Stimulated activated naive CD4-positive, alpha-beta T cell treated with Interleukin-2 at 50 U/mL for 16 hours (primary cell): ENCODE data around the gene AP2A2.
A peak's percentile ranks its signal among the peaks of the same experiment; 100 is the strongest.

ENCODE experiments used
- DNase-seq: peaks from one replicate; lab custom pipeline; 2025; lab: John Stamatoyannopoulos, UW

The AP2A2 gene

DNA sequence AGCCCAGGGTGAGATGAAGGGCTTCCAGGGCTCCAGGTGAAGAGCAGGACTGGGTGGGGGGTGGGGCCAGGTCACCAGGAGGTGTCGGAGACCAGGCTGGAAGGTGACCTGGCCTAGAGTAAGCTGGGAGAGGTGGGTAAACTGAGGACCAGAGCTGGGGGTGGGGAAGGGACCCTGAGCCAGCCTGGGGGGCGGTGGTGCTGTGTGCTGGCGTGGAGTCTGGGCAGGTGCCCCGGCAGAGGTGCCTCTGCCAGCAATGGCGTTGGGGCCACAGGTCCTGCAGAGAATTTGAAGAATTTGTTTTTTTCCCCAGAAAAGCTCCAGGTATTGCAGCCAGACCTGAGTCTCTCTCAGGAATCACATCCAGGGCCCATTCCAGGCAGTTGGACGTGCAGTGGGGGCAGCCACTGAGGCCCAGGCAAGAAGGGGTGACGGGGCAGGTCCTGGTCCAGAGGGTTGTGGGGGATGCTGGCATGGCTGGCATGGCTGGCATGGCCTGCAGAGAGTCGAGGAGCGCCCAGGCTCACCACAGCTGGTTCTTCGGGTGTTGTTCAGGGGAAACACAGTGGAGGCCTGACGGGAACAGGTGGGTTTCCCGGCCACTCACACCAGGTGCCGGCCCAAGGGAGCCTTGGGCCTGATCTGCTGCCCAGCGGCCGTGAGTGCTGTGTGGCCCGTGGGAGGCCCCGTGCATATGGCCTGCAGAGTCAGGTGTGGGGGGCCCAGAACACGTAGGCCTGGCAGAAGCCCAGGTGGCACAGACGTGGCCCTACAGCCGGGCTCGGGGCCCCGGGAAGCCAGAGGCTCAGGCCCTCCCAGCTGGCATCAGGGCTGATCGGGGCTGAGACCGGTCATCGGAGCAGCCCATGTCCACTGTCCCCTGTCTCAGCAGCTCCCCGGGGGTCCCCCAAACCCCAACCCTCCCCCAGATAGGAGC lies 117.2 kb downstream of the AP2A2 start:
- no peak for DNase-seq

DNA sequence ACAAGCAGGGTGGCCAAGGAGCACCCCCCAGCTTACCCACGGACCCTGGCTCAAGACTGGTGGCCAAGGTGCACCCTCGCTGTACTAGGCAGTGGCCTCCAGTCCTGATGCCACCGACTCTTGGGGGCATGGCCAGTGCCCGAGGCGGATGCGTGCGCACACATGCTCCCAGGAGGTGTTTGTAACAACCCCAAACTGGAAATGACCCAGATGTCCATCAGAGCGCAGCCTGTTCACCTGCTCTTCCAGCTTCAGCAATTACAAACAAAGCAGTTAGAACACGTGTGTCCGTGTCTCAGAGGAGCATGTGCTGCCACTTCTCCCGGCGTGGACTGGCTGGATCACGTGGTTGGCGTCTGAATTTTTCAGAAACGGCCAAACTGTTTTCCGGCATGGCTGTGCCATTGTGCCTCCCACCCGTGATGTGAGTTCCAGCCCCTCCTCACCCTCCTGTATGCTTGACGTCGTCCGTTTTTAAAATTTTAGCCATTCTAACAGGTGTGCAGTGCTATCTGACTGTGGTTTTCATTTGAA lies 118.0 kb downstream of the AP2A2 start:
- DNase-seq = no peak

DNA sequence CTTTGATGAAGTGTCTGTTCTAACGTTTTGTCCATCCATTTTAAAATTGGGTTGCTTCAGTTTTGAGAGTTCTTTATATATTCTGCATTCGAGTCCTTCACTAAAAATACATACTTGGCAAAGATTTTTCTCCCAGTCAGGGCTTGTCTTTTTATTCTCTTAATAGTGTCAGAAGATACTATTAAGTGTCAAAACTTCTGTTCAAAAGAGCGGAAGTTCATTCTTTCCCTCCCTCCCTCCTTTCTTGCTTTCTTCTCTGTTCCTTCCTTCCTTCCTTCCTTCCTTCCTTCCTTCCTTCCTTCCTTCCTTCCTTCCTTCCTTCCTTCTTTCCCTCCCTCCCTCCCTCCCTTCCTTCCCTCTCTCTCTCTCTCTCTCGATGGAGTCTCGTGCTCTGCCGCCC lies 118.5 kb downstream of the AP2A2 start:
- DNase-seq = no peak

DNA sequence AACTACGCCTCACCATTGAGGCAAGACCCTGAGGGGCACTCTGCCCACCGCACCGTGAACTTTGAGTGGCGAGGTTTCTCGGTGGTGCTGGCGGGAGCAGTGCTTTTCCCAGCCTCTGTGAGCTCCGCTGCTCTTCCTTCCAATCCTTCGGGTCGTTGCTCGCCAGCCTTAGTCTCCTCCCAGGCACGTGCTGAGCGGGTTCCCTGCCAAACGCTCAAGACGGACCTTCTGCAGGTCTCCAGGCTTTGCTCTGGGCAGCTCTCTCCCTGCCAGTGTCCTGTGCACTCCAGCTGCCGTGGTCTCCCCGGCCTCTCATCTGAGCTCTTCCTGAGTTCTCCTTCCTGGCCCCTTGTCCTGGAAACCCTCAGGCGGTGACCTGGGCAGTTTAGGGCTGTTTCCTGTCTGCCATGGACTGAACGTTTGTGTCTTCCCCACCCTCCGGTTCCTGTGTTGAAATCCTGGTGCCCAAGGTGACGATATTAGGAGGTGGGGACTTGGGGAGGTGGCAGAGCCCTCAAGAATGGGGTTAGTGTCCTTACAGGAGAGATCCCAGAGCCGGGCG lies 122.0 kb downstream of the AP2A2 start:
- DNase-seq = no peak

DNA sequence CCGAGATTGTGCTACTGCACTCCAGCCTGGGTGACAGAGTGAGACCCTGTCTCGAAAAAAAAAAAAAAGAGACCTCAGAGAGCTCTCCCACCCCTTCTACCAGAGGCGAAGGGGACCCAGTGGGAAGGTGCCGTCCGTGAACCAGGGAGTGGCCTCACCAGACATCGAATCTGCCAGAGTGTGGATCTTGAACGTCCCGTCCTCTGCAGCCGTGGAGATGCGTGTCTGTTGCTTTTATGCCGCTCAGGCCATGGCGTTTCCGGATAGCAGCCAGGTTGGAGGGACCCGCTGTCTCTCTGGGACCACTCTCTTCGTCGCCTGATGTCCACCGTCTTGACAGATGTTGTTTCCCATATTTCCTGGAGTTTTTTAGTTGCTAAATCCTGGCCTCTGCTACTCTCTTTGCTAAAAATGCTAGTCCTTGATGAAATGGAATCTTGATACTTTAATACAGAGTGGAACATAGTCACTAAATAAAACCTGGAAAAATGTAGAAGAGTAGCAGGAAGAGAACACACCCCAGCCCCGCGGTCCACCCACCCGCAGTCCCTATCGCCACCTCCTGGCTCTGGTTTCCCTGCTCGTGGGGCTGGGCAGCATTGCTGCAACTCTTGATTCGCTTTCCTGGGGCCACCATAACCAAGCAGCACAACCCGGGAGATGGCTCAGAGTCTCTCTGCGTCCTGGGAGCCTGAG lies 122.9 kb downstream of the AP2A2 start:
- no peak for DNase-seq

DNA sequence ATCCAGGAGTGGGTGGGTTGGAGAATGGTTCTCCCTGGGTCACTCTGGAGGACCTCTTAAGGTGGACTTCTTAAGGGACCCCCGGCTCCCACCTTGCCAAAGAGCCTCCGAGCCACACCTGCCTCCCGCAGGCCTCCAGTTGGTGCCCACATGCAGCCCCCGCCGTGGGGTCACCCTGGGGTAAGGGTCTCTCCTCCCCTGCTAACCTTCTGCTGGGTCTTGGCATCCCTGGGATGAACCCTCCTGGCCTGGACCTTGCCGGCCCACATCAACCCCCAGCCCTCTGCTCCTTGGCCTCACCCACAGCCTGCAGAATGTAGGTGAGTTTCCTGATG lies 123.4 kb downstream of the AP2A2 start:
- DNase-seq = no peak

DNA sequence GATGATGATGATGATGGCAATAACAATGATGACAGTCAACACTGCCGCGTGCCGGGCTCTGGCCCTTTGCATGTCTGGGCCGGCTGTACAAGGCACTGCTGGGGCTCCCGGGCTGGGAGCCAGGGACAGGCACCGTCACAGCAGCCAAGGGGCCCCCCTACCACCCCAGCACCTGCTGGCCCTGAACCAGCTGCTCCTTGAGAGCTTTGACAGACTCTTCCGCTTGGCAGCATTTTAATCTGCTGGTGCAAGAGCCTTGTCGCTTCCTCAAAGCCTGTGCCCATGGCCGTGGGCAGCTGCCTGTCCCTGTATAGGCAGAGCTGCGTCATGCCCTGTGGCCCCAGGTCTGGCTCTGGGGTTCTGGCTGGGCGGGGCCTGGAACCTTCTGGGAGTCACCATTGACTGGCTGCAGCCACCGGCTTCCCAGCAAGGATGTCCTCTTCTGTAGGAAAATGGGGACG lies 123.8 kb downstream of the AP2A2 start:
- DNase-seq = no peak

DNA sequence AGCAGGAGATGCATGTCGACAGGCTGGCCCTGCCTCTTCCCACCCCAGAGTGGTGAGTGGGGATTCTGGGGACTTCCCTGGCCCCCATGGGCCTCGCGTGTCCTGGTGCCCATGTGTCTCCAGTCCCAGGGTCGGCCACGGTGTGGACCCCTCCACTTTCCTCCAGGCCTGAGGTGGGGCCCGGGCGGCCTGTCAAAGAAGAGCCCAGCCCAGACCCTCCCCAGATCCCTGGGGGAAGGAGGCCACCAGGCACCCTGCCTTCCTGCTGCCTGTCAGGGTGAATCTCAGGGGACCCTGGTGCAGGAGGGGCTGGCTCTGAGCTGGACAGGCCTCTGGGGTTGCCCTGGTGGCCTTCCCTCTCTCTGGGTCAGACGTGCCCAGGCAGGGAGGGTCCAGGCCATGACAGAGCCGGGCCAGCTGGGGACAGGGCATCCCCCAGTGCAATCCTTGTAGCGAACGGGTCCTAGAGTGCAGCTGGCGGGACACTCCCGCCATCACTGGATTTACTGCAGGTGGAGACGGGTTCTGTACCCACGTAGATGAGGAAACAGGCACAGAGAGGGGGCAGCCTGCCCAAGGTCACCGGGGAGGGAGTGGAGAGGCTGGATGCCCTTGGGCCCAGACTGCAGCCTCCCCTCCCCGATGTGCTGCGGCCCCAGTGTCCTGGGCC lies 124.4 kb downstream of the AP2A2 start:
- no peak for DNase-seq

DNA sequence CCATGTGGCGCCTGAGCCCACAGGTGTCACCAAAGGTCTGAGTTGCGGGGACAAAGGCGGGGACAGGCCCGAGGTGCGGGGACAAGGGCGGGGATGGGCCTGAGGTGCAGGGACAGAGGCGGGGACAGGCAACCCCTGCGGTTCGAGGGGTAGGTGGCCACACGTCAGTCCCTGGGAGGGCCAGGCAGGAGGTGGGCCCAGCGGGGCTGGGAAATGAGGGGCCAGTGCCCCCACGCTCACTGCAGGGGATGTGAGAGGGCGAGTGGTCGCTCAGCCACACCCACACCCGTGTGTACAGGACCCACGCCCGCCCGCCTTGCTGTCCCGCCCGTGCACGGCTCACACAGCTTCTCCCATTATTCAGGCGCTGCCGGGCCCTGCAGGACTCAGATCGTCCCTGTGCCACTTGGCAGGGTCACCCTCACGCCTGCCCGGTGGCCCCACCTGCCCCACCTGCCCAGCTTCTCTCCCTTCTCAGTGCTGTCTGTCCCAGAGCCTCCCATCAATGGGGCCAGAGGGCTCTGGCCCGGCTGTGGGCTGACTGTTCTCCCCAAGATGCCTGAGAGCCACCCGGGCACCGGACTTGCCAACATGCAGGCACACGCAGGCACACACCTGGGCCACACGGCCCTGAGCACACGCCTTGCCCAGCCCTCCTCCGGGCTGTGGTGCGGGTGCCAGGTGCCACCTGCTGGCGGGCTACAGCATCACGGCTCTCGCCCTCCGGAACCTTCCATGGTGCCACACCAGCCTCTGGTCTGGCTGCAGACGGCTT lies 125.1 kb downstream of the AP2A2 start:
- peak; percentile 40 for DNase-seq

DNA sequence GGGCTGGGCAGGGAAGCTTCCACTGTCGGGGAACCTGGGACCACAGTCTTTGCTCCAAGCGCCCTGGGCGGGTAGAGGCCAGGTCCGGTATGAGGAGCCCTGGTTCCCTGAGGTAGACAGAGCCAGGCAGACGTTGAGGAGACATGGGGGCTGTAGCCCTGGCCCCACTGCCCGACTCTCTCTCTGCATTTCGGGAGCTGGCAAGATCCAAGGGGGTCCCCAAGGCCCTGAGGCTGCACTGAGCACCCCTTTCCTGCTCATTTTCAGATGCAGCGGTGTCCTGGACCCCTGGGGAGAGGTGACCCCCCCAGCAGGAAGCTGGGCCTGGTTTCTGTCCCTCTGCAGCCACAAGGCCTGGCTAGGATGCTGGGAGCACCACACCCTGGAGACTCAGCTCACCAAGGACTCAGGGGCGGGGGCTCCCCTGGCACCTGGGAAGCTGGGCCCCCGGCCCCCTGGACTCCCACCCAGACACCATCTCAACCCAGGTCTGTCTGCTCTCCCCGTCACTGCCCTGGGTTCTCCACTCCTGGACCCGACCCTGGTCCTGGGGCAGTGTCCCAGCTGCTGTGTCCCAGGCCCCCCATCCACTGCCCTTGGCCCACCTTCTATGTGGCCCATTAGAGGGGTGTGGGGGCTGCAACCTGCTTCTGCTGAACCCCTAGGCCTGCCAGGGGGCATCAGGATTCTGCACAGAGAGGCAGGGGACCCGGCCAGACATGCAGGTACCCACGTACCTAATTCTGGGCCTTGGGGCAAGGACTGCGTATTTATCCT lies 125.9 kb downstream of the AP2A2 start:
- DNase-seq = no peak

DNA sequence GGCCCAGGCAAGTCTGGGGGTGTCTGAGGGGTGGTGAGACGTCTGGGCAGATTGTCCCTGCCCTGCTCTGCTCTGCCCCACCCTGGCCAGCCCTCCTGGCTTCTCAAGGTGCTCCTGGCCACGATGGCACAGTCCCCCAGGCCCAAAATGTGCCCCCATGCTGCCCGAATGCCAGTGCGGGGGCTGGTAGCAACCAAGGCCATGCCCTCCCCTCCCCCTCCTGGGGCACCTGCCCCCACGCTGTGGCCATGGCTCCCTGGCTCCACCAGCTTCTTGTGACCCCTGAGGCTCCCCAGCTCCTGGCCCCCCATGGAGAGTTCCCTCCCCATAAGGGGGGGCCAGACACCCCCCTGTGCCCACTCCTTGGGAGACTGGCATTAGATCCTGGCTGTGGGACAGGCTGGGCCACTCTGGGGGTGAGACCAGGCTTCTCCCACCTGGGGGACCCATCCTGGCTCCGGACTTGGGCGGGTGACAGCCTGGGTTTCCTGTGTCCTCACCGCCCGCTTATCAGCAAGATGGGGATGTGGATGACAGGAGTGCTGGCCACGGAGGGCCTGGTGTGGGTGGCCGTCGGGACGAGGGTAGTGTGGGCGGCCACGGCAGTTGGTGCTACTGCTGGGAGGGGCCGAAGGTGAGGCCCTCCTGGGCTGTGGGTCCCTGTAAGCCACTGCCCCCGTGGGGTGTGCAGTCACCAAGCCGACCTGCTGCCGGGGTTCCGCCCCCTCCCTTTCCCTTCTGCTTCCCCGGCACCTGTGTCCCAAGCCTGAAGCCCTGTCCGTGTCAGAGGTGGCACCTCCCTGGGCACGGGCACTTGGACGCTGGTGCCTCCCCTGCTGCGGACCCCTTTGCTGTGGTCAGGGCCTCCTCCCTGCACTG lies 126.7 kb downstream of the AP2A2 start:
- DNase-seq = no peak

DNA sequence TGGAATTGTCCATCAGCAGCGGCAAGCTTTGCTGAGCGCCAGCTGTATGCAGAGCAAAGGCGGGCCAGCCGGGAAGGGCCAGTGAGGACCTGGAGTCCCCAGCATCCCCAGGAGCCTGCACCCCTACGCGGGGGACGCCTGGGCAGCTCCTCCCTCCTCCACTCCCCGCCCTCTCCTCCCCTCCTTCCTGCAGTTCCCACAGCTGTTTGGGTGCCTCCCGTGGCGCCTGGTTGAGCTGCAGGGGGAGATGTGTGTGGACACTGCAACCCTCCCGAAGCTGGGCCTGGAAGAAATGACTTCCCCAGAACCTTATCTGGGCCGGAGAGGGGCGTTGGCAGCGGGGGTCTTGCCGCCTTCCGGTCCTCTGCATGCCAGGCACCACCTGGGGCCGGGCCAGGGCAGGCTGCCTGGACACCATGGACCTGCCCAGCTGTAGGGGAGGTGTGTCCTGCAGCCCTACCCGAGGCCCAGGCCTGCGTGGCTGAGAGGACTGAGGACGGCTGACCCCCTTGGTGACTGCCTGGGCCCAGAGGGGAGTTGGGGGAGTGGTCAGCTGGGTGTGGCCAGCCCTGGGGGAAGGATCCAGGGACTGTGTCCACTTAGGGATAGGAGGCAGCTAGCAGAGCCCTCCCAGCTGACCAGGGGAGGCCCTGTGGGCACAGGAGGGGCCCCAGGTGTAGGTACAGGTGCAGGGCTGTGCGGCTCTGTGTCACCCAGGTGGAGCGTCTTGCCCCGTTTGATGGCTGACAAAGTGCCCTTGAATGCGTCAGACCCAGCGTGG lies 127.6 kb downstream of the AP2A2 start:
- DNase-seq = no peak

DNA sequence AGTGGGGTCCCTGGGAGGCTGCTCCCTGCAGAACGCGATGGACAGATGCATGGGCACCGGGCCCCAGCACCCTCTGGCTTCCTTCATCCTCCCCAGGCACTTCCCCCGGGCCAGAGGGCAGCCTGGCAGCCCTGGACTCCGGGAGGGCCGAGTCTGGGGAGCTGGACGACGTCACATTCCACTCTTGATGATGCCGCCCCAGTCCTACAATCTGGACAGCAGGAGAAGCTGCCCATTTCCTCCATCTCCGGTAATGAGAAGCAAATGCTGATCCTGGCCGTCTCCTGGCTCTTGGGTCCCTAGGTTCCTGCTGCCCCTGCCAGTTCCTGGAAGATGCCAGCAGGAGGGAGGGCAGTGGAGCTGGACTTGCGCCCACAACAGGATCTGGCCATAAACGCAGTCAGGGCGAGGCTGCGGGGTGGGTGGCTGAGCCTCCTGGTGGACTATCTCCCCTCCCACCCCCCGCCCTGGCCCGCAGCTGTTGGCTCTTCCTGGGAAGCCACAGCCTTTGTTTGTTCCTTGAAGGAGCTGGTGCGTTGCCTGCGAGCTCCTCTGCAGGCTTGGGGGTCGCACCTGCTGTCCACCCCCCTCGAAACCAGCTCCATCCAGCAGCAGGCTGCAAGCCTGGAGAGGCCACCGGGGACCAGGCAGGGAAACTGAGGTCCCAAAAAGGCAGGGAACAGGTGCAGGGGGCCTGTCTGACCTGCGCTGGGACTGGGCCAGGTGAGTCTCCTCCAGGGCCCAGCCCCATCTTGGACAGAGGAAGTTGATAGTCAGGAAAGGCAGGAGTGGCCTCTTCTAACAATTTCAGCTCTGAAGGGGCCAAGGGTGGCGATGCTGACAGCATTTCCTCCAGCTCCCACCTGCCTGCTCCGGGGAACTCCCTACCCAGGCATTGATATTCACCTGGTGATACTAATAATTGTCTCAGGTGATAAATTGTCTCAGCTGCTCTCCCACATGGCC lies 128.8 kb downstream of the AP2A2 start:
- no peak for DNase-seq

DNA sequence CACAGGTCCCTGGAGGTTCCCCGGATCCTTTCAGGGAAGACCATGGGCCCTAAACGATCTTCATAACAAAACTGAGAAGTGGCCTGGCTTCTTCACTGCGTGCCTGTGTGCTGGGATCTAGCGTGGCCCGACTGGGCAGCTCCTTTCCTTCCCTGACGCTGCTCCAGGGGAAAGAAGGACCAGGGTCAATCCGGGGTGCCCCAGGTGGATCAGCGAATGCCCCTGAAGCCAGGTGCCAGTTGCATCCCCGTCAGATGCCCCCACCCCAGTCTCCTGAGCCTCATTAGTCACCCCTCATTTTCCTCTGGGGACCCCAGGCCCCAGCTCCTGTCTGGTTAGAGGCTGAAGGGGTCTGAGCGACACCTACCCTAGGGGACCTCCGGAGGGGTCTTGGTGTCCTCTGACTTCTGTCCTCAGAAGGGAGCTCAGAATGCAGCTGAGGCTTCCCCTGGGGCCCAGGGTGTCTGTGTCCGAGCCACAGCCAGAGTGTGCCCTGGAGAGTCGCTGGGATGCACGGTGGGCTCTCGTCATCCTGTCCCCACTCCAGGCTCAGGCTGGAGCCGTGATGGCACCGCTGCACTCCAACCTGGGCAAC lies 129.5 kb downstream of the AP2A2 start:
- no peak for DNase-seq

DNA sequence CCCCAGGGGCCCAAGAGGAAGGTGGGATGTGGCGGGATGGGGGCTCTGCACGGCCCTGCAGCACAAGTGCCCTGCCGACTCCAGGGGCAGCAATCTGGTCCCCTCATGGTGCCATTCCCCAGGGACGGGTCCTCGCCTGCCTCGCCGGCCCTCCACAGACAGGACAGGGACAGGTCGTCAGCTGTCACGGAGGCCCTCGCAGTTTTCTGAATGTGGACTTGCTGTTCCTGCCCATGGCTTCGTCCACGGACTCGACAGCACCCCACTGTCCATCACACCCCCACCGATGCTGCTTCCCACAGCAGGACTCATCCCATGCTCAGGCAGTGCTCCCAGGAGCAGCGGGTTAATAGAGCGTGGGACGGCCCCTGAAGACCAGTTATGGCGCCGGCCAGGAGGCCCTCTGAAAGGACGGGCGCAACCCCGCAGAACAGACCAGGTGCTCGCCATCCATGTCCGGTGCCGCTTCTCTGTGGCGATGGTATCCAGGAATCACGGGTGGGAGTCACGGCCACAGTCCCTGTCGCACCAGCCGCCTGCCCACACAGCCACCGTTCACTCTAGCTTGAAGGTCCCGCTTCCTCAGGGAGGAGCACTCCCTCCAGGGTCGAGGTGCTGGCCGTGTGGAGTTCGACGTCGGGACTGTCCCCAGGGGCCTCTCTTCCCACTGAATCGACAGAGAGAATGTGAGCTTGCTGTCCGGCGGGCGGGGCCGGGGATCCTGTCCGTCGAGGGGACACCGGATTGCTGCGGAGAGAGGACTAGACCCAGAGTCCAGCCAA lies 130.5 kb downstream of the AP2A2 start:
- DNase-seq = no peak

DNA sequence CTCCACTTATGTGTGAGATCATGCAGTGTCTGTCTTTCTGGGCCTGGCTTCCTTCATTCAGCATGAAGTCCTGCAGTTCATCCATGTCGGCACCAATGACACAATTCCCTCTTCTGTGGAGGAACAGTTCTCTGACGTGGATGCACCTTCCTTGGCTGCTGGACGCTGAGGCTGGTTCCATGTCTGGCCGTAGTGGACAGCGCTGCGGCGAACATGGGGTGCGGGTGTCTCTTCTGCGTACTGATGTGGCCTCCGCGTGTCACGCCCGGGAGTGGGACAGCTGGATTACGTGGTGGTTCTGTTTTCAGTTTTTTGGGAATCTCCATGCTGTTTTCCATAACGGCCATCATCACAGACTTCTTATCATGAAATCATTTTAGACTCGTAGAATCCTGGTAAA lies 132.1 kb downstream of the AP2A2 start:
- DNase-seq = no peak
